NCI-H1436 treated with DMSO at 0.1 percent for 48 hours (cell line): ENCODE measurements around the gene ANK2.
"Not testable (repeated sequence)": the region's sequence is repeated elsewhere in the genome, so short reads cannot be mapped to it uniquely, and the experiment has no call there.

Experiments
- DNase-seq: peaks from one replicate; lab custom pipeline; 2025; lab: John Stamatoyannopoulos, UW

ANK2 gene

DNA sequence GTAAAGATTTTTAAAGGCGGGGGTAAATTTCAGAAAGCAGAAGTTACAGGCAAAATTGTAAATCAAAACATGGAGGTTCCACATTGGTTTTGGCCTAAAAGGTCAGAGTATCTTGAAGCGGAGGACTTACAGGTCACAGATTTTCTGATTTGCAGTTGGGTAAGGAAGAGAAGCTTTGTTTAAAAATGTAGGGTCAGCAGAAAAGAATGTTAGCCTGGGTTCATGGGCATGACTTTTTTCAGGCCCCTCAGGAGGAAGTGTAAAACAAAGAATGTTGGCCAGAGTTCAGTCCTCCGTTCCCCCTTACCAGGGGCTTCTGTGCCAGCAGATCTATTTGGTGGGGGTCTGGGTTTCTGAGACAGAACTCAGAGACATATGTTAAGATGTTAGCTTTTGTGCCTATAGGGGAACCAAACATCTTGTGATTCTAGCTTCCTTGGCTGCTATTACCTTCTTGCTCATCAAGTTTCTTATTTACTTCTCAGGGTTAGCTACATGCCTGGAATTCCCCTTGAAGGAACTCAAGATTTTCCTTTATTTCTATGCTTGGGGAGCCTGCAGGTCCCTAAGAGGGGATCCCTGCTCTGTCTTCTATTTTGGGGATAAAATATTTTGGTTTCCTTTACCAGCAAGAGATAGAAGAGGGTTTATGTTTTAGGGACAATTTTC is 160.3 kb downstream of the ANK2 start:
- no peak for DNase-seq

GRCh38 chr4:113212613-113213012 is 163.2 kb downstream of the ANK2 start:
- DNase-seq, result no peak

- no peak for DNase-seq
Measured at GRCh38 chr4:113221990-113222389, 172.5 kb downstream of the ANK2 start.

- DNase-seq, result no peak
Measured at GRCh38 chr4:113222471-113222870, 173.0 kb downstream of the ANK2 start.

DNA sequence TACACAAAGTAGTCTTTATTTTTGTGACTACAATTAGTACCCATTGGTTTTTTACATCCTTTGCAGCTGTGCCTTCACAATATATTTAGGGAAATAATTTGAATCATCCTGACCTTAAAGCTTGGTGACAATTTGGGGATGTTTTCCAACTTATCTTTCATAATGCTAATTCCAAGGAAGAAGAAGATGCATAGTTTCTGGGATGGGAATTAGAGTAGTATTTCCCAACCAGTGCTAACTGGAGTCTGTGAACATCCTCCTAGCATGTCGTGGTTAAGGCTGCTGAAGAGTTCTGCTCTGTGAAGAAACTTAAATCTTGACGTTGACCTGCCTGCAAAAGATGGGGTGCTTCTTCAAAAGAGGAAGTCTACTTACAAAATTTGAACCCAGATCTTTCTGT is 173.5 kb downstream of the ANK2 start:
- DNase-seq, result no peak

- no peak for DNase-seq
Measured at GRCh38 chr4:113232194-113232593, 182.7 kb downstream of the ANK2 start.

DNA sequence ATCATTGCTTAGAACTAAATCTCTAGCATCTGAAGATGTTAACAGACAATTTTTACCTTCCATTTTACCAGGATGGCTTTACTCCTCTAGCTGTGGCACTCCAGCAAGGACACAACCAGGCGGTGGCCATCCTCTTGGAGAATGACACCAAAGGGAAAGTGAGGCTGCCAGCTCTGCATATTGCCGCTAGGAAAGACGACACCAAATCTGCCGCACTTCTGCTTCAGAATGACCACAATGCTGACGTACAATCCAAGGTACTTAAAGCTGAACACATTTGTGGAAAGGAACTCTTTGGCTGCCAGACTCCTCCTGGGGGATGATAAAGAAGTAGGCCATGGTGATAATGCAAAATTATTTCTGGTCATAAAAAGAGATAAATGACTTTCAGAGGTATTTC is 187.5 kb downstream of the ANK2 start:
- DNase-seq, result no peak

- no peak for DNase-seq
Measured at GRCh38 chr4:113243312-113243711, 193.9 kb downstream of the ANK2 start.

DNA sequence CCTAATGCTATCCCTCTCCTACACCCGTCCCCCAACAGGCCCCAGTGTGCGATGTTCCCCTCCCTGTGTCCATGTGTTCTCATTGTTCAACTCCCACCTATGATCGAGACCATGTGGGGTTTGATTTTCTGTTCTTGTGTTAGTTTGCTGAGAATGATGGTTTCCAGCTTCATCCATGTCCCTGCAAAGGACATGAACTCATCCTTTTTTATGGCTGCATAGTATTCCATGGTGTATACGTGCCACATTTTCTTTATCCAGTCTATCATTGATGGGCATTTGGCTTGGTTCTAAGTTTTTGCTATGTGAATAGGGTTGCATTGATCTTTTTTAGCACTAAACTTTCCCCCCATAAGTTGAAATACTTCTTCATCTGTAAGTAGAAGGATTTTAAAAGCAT is 195.3 kb downstream of the ANK2 start:
- not testable (repeated sequence) for DNase-seq

DNA sequence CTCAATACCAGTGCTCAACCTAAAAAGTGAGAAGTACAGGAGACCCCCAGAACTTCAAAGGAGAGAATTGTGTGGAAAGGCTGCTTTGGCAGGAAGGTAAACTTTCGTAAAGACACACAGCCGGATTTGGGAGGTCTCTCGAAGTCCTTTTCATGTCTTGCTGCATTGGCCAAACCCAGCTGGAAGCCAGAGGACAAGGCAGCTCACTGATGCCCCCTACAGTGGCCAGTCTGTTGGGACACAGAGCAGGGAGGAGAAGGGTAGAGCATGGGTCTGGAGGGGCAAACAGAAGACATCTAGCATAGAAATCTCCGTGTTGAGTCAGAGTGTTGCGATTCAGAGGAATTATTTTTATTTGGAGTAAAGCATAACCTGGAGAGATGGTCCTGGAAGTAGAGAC is 198.9 kb downstream of the ANK2 start:
- no peak for DNase-seq

DNA sequence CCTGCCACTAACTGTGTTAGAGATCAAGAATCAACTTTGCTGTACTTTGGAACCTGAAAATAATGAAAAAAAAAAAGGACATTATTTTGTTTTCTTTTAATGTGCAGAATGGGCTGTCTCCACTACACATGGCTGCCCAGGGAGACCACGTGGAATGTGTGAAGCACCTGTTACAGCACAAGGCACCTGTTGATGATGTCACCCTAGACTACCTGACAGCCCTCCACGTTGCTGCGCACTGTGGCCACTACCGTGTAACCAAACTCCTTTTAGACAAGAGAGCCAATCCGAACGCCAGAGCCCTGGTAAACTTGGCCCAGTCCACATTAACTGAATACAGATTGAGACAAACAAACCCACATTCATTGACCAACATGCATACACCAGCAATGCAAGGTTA is 206.2 kb downstream of the ANK2 start:
- DNase-seq, result no peak

DNA sequence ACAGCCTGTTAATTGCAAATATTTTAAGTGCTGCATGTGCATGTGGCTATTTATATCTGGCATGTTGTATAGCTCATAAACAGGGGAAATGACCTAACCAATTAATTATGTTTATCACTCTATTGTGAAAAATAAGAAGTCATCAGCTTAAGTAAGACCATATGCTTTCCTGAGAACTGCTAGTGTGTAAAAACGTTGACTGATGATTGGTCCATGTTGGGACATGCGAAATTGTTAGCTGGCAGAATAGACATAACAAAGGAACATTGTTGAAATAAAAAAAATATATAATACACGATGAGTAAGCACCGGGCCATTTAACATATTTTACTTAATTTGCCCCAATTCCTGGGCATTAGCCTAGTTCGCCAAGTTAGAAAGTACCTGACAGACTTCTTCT is 207.5 kb downstream of the ANK2 start:
- no peak for DNase-seq

GRCh38 chr4:113260688-113261087 is 211.2 kb downstream of the ANK2 start:
- no peak for DNase-seq

- no peak for DNase-seq
Measured at GRCh38 chr4:113263274-113263673, 213.8 kb downstream of the ANK2 start.

DNA sequence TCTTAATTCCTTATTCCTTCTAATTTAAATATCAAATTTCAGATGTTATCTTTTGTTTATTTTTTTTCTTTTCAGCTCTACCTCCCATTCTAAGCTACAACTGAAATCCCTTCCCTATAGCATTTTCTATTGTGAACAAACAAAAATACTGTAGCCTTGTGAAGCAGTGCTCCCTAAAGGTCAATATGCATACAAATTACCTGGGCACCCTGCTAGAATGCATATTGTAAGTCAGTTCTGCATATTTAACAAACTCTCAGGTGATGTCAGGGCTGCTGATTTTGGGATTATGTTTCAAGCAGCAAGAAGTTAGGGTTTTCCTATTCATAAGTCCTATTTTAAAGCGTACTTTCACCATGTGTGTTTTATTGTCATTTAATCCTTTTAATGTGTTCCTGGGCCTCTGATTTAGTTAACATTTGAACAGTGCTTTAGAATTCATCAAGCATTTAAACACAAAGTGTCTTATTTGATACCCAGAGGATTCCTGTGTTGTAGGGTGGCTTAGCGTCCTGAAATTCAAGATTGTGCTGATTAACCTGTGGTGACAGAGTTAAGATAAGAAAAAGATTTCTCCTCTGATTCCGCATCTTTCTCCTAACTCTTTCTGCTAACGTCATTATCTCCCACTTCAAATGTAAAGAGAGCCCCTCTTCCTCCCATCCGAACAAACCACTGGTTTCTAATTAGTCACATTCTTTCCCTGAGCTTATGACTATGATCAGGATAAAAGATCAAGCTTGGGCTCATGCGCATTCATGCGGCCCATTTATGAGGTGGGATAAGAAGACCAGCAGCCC is 221.3 kb downstream of the ANK2 start:
- no peak for DNase-seq

- no peak for DNase-seq
Measured at GRCh38 chr4:113272523-113272922, 223.1 kb downstream of the ANK2 start.

- DNase-seq, result no peak
Measured at GRCh38 chr4:113273721-113274220, 224.3 kb downstream of the ANK2 start.

DNA sequence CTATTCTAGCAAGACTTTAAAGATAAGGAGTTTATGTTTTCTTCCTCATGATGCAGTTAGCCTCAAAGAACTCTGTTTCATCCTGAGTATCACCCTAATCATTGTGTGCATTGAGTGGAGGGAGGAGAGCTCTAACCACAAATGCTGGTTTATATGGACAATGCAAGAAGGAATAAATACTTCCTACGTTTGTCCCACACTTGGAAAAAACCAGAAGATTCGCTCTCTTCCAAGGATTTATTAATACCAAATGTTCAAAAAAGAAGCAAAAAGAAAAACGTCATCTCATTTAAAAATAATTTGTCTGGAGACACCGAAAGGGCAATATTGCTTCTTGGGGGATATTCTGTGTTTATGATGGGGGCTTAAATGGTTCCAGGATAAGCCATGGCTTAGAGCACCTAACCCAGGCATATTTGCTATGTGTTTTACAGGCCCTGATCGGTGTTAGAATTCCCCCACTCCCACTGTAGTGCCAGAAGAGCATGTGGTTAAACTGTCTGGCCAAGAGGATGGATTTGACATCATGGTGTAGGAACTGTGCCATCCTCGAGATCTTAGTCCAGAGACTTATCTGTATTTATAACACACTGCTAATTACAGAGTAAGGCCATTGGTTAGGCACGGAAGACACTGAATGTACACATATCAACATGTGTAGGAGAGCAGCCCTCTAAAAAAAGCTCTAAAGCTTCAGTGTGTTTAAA is 227.2 kb downstream of the ANK2 start:
- DNase-seq, result no peak

- no peak for DNase-seq
Measured at GRCh38 chr4:113278324-113278934, 229.0 kb downstream of the ANK2 start.

DNA sequence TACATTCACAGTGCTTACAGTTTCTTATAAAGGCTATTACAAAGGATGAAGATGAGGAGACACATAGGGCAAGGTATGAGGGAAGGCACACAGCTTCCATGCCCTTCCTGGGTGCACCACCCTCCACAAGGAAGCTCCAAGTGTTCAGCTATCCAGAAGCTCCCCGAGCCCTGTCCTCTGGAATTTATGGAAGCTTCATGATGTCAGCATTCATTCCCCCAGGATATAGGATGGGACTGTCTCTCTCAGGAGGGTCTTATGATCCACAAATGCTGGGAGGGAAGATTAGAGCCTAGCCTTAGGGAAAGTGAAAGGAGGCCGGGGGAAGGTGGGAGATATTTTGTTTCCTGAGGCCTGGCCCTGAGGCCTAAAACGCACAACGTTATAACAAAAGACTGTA is 236.0 kb downstream of the ANK2 start:
- DNase-seq, result no peak

DNA sequence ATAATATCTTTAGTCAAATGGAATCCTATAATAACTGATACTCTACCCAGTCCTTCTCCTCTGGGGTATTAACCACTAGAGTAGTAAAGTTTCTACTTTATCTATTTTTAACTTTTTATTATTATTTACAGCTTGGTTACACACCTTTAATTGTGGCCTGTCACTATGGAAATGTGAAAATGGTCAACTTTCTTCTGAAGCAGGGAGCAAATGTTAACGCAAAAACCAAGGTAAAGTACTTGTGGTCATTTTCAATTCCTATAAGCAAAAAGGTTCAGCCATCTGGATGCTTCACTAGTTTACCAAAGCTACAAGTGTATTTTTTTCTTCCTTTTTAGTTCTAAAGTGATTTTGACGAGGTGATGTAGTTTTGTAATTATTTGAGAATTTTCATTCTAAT is 238.8 kb downstream of the ANK2 start:
- DNase-seq, result no peak

GRCh38 chr4:113288696-113289095 is 239.2 kb downstream of the ANK2 start:
- DNase-seq, result no peak
